Right lobe of liver (tissue), 4 donors: ENCODE results near the gene VAV2.

ENCODE experiments used
- POLR2A ChIP-seq: fragments of 450-650 bp; IDR thresholded peaks from one replicate; pipeline ENCODE4 v1.6.1; 2017; ENCODE audit warnings: antibody characterized with exemption, mild to moderate bottlenecking
- TF ChIP-seq, protein P1 (sequence below), 4 donors: fragments of 200-600 bp in 3 of 4; fragments of 450-650 bp in 1 of 4; IDR thresholded peaks; one replicate each; pipeline versions ENCODE4 v1.5.1 to v1.8.0; 2016 to 2022; ENCODE audit warnings: antibody characterized with exemption in 4 of 4, mild to moderate bottlenecking in 2 of 4
- donor health status: DM: no; HTN: no; CAD: no.
- donor health status: DM: no; HTN: no; CAD: no.
- donor health status: DM: no; HTN: yes; CAD: no.

GRCh38 chr9:133974631-133975341 is 17.3 kb downstream of the VAV2 start:
- TF ChIP-seq, protein P1, sequence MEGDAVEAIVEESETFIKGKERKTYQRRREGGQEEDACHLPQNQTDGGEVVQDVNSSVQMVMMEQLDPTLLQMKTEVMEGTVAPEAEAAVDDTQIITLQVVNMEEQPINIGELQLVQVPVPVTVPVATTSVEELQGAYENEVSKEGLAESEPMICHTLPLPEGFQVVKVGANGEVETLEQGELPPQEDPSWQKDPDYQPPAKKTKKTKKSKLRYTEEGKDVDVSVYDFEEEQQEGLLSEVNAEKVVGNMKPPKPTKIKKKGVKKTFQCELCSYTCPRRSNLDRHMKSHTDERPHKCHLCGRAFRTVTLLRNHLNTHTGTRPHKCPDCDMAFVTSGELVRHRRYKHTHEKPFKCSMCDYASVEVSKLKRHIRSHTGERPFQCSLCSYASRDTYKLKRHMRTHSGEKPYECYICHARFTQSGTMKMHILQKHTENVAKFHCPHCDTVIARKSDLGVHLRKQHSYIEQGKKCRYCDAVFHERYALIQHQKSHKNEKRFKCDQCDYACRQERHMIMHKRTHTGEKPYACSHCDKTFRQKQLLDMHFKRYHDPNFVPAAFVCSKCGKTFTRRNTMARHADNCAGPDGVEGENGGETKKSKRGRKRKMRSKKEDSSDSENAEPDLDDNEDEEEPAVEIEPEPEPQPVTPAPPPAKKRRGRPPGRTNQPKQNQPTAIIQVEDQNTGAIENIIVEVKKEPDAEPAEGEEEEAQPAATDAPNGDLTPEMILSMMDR (IDR thresholded peaks at IDR 0.05), result no peak
- no peak for TF ChIP-seq POLR2A
